Duodenal mucosa (tissue), 2 donors: Measurements from ENCODE around the gene LHPP.
A peak's percentile ranks its signal among the peaks of the same experiment; 100 is the strongest.

Experiments used
- H3K27ac ChIP-seq: one replicate; pipeline ENCODE4 v1.7.0; 2013; ENCODE audit warnings: low read depth, low read length
- H3K27me3 ChIP-seq, 2 donors: one replicate each; pipeline ENCODE4 v1.7.0; 2013; ENCODE audit warnings: low read length in 2 of 2, control low read depth in 1 of 2; ENCODE audit not compliant: insufficient read depth in 2 of 2, control insufficient read depth in 1 of 2
- H3K36me3 ChIP-seq, 2 donors: one replicate each; pipeline ENCODE4 v1.7.0; 2013; ENCODE audit warnings: low read length in 2 of 2, control low read depth in 1 of 2; ENCODE audit not compliant: insufficient read depth in 2 of 2, control insufficient read depth in 1 of 2
- H3K4me1 ChIP-seq, 2 donors: one replicate each; pipeline ENCODE4 v1.7.0; 2013; ENCODE audit warnings: low read length in 2 of 2, control low read depth in 1 of 2; ENCODE audit not compliant: insufficient read depth in 2 of 2, control insufficient read depth in 1 of 2
- H3K4me3 ChIP-seq, 2 donors: one replicate each; pipeline ENCODE4 v1.7.0; 2013; ENCODE audit warnings: low read length in 2 of 2, low read depth in 1 of 2
- H3K9ac ChIP-seq, 2 donors: one replicate each; pipeline ENCODE4 v1.7.0; 2013; ENCODE audit warnings: low read length in 2 of 2, low read depth in 1 of 2
- H3K9me3 ChIP-seq, 2 donors: one replicate each; pipeline ENCODE4 v1.7.0; 2013; ENCODE audit warnings: low read length in 2 of 2, control low read depth in 1 of 2; ENCODE audit not compliant: control insufficient read depth in 1 of 2

The LHPP gene

DNA sequence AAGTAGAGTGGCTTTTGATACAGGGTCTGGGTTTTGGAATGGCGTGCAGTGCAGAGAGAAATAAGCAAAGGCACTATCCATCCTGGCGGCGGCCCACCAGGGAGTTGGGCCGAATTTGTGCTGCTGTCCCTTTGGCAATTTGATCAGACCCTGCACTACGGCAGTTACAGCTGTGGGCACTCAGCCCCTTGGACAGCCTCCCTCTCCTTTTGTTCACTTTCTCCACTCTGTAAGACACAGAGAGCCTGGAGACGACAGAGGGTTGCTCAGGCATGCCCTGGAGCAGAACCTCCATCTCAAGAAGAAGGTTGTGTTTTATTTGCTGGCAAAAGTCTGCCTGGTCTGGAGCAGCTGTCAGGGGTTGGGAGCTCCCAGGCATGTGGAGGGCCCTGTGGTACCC, 55.8 kb downstream of the LHPP start:
- H3K9ac ChIP-seq, result no peak overlapping the region
- no peaks in the 10 kb centered on the region for H3K9me3 ChIP-seq
- H3K4me3 ChIP-seq, result no peak overlapping the region
- no peak overlapping the region for H3K27ac ChIP-seq
- H3K27me3 ChIP-seq, result no peaks in the 10 kb centered on the region
- H3K36me3 ChIP-seq, result peaks cover 0 to 4% of the 10 kb centered on the region in 2 donors
- peaks cover 0 to under 1% of the 10 kb centered on the region in 2 donors for H3K4me1 ChIP-seq

DNA sequence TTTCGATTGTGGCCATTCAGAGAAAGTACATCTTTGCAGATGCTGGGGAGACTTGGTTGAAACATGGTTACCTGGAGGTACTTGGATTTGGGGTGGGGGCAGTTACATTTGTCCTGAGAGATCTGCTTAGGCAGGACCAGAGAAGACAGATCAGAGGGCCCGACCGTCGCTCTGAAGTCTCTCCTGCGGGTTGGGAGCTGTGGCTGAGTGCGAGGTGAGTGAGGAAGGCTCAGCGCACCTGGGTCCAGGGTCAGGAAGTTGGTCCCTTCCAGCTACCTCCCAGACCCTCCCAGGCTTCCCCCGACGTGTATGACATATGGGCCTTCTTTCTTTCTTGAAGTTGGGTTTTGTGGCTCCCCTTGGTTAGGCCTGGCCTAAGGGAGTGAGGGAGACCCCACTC, 56.3 kb downstream of the LHPP start:
- H3K9ac ChIP-seq, result no peak overlapping the region
- H3K36me3 ChIP-seq, result peaks cover 0 to 4% of the 10 kb centered on the region in 2 donors
- H3K9me3 ChIP-seq, result no peaks in the 10 kb centered on the region
- no peak overlapping the region for H3K27ac ChIP-seq
- no peaks in the 10 kb centered on the region for H3K27me3 ChIP-seq
- no peak overlapping the region for H3K4me3 ChIP-seq
- peaks cover 3 to 5% of the 10 kb centered on the region in 2 donors for H3K4me1 ChIP-seq

DNA sequence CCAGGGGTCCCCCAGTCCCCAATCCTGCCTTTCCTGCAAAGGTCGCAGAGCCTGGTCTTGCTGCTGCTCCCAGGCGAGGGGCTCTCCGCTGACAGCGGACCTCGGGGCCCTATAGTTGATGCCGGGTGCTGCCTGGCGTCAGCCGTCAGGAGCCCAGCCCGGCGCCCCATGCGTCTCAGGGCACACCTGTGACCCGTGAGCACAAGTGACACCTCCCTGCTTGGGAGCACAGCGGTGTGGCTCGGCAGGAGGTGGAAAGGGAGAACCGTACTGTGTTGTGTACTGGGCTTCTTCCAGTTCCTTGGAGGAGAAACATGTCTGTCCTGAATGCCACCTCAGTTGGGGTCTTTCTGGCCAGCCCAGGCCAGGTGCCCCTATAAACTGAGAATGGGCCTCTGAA, 56.7 kb downstream of the LHPP start:
- Histone ChIP-seq H3K36me3 (peaks cover 0 to 4% of the 10 kb centered on the region in 2 donors), H3K27ac (no peak overlapping the region), H3K27me3 (no peaks in the 10 kb centered on the region), H3K4me3 (no peak overlapping the region), H3K9ac (no peak overlapping the region), H3K9me3 (no peaks in the 10 kb centered on the region), H3K4me1 (peaks cover 7 to 9% of the 10 kb centered on the region in 2 donors)

DNA sequence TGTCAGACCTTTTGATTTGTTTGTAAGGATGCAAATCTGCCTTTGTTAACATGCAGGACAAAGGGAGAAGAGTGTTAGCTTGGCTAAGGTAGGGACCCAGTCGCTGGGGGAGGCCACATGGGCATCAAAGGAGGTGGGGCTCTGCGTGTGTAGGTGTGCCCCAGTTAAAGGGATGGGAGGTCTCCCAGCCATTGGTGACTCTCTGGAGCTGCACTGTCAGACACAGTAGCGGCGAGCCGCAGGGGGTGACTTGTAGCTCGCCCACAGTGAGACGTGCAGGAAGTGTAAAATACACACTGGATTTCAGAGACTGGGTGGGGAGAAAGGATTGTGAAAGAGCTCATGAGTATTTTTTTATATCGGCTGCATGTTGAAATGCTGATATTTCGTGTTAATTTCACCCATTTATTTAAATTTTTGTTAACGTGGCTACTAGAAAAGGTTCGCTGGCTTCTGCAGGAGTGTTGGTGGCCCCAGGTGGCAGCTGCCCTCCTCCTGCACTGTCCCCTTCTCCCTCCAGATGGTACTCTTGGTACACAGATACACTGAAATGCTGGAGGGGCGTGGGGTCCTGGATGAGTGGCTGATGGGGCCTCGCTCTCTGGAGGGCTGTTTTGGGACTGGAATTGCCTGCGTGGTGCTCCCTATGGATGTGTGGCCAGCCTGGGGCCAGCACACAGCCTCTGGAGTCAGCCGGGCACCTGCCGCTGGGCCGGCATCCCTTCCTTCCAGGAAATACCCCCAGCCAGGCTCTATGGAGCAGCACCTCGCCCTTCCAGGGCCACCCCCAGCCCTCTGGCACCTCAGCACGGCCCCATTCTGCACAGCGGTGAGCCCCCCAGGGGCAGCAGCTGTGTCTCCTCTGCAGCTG, 59.2 kb downstream of the LHPP start:
- Histone ChIP-seq H3K9ac (no peak overlapping the region), H3K4me3 (no peak overlapping the region), H3K4me1 (peaks cover 15 to 18% of the 10 kb centered on the region in 2 donors), H3K9me3 (no peaks in the 10 kb centered on the region), H3K36me3 (peaks cover 0 to 4% of the 10 kb centered on the region in 2 donors), H3K27me3 (no peaks in the 10 kb centered on the region), H3K27ac (no peak overlapping the region)

DNA sequence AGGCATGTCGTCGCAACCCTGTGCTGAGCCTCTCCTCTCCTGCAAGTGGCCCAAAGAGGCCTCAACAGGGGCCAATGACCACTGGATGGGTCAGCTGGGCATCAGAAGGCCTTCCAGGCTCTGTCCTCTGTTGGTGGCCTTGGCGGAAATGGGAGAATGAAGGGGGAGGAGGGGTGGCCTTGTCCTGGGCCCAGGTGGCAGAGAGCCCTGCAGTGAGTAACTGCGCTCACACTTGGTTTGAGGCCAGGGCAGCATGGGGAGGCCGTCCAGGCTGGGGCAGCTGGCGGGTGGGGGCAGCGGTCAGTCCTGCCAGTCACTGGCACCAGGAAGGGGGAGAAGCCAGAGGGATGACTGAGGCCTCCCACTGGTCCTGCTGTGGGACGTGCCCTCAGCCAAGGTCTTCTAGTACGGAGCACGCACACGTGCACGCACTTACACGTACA, 59.8 kb downstream of the LHPP start:
- Histone ChIP-seq H3K4me3 (no peak overlapping the region), H3K9ac (no peak overlapping the region), H3K27me3 (no peaks in the 10 kb centered on the region), H3K9me3 (no peaks in the 10 kb centered on the region), H3K36me3 (peaks cover 0 to 4% of the 10 kb centered on the region in 2 donors), H3K4me1 (peaks cover 15 to 18% of the 10 kb centered on the region in 2 donors), H3K27ac (no peak overlapping the region)

DNA sequence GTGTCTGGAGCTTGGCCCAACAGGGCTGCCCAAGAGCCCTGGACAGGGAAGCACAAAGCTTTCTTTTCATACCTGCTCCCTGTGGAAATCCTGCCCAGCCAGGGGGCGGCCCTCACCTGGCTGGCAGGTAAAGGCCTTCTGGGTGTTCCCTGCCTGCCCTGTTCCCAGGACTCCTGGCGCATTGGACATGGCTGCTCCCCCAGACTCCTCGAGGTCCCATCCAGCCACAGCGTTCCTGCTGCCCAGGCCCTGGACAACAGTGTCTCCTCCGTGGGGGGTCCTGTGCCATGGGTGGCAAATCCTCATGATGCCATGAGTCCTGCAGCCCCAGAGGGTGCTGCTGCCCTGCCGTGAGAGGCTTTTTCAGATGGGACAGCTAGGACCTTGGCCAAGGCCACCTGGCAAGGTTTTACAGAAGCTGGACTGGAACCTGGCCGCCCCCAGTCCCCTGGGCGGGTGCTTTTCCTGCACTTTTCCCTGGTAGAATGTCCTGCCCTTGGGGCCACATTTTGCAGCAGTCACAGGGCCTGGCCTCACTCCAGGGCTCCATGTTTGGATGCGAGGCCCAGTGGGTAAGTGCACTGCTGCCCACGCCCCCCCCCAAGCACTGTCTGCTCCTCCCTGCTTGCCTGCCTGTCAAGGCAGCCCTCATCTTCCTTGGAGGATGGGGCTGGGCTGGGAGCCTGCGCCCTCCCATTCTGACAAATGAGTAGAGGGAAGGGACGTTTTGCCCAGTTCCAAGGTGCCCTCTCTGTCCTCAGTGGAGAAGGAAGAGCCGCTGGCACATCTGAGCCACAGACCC, 60.7 kb downstream of the LHPP start:
- Histone ChIP-seq H3K9ac (no peak overlapping the region), H3K9me3 (no peaks in the 10 kb centered on the region), H3K27ac (no peak overlapping the region), H3K36me3 (peaks cover 0 to 4% of the 10 kb centered on the region in 2 donors), H3K4me3 (peak overlapping the region in 1 of 2 donors; percentile 58), H3K27me3 (no peaks in the 10 kb centered on the region), H3K4me1 (peaks cover 15 to 18% of the 10 kb centered on the region in 2 donors)

DNA sequence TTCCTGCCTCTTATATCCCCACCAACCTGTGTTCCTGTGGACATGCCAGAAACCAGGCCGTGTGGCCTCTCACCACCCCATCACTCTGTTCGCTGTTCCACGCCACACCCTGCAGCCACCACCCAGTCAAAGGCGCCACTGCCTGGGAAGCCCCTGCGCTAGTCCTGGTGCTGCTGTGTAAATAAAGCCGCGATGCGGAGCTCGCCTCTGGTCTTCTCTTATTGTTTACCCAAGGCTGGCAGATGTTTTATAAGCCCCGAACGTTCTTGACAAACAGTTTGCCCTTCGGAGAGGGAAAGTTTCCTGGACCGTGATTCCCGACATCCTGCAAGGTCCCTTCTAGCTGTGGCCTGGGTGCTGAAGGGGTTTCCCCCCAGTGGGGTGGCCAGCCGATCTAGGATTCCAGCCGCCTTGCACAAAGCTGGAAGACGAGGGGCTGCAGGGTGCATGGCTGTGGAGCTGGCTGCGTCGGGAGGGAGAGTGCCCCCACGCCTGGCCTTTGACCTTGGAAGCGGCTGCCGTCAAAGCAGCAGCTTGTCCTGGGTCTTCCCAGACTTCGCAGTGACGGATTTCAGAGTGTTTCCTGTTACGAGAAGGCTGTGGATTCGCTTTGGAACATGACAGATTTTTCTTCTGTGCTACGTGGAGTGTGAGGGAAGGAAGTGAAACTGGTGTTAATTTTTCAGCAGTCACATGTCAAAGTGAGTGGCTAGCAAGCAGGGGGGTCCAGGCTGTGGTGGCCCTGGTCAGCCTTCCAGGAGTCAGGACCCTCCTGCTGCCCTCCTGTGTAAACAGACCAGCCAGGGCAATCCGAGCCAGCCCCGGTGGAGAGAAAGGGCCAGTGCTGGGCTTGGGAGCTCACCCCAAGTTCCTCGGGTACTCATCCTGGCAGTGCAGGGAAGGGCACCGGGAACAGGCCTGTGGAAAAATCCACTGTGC, 61.6 kb downstream of the LHPP start:
- Histone ChIP-seq H3K9me3 (no peaks in the 10 kb centered on the region), H3K4me1 (peaks cover 15 to 18% of the 10 kb centered on the region in 2 donors), H3K27me3 (no peaks in the 10 kb centered on the region), H3K4me3 (peak overlapping the region; percentile 58 to 62), H3K36me3 (no peaks in the 10 kb centered on the region), H3K9ac (peak overlapping the region; percentile 40 to 48), H3K27ac (no peak overlapping the region)

DNA sequence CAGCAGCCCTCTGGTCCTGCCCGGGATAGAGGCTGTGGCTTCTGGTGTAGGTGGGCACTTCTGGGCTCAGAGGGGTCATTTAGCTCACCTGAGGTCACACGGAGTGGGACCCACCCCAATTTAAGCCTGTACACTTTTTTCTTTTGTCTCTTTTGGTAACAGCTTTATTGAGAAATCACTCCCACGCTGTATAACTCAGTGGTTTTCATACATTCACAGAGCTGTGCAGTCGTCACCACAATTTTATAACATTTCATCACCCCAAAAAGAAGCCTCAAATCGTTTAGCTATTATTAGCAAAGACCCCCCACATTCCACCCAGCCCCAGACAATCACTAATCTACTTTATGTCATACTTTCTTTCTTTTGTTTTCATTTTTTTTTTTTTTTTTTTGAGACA, 62.3 kb downstream of the LHPP start:
- H3K4me3 ChIP-seq, result peak overlapping the region; percentile 58 to 62
- no peaks in the 10 kb centered on the region for H3K36me3 ChIP-seq
- H3K9ac ChIP-seq, result peak overlapping the region in 1 of 2 donors; percentile 48
- peaks cover 15 to 18% of the 10 kb centered on the region in 2 donors for H3K4me1 ChIP-seq
- no peak overlapping the region for H3K27ac ChIP-seq
- no peaks in the 10 kb centered on the region for H3K9me3 ChIP-seq
- no peaks in the 10 kb centered on the region for H3K27me3 ChIP-seq

DNA sequence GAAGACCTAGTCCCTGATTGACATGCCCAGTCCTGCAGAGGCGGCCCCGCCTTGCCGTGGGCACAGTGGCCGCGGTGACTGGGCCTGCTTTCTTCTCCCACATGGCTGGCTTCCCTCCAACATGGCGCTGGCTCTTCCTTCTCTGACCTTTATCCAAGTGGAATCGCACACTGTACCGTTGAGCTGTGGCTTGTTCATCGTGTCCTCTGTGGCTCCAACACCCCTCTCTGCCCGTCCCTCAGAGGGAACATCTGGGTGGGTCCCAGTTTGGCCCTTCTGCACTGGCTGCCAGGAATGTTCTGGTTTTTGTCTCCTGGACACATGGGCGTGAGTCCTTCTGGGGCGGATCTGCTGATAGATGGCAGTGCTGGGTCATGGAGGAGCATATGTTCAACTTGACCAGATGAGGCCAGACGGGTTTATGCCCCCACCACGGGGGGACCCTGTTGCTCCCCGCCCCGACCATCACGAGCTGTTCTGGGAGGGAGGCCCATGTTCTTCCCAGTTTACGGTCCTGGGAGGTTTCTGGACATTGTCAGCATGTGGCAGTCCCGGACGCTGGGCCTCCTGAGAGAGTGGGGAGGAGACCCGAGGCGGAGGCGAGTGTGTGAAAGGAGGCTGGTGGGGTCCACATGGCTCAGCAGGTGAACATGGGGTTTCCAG, 63.5 kb downstream of the LHPP start:
- Histone ChIP-seq H3K27me3 (no peaks in the 10 kb centered on the region), H3K4me1 (peaks cover 19 to 21% of the 10 kb centered on the region in 2 donors), H3K27ac (no peak overlapping the region), H3K9me3 (no peaks in the 10 kb centered on the region), H3K4me3 (no peak overlapping the region), H3K9ac (no peak overlapping the region), H3K36me3 (no peaks in the 10 kb centered on the region)
